Measurements from ENCODE around the gene TSPEAR.

The TSPEAR gene

DNA sequence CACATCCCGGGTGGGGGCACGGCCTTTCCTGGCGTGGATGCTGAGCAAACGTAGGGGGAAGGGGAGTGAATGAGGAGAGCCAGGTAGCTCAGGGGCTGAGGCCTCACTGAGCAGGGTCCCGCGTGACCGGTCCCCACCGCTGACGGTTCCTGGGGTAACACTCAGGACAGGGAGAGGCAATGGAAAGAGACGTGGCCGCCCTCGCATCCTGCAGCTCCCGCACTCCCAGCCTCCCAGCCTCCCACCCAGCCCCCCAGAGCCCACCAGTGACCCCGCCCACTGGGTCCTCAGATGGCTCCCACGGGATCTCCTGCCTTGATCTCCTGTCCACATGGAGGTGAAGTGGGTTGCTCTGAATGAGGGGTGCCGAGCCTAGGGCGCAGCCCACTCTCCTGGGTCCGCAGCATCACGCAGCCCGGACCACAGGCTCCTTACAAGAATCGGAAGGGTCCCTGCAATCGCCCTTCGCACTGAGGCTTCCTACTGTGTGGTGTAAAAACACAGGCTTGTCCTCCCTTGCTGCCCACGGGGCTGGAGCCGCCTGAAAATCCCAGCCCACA, 2.4 kb downstream of the TSPEAR start:
- Histone ChIP-seq H3K27ac (ENCODE audit: low read depth, low read length, poor library complexity, severe bottlenecking) (no peak overlapping the region), H2AFZ (ENCODE audit: low read length) (no peak overlapping the region), H3K9me3 (ENCODE audit: low read length) (no peaks in the 10 kb centered on the region), H4K20me1 (ENCODE audit: insufficient read depth, low read length) (no peaks in the 10 kb centered on the region), H3K9me2 (ENCODE audit: low read depth, low read length) (no peaks in the 10 kb centered on the region), H3K9ac (ENCODE audit: low read length) (no peak overlapping the region), H3K4me1 (ENCODE audit: insufficient read depth, low read length, severe bottlenecking) (no peaks in the 10 kb centered on the region), H3K27me3 (ENCODE audit: insufficient read depth, low read length) (0 out of 2 replicates have a peak, but pooled peaks cover 4% of the 10 kb centered on the region), H3K36me3 (ENCODE audit: insufficient read depth, low read length) (no peaks in the 10 kb centered on the region), H3K79me2 (ENCODE audit: insufficient read depth, low read length) (no peaks in the 10 kb centered on the region), H3K4me2 (ENCODE audit: low read length) (no peak overlapping the region), H3K4me3 (ENCODE audit: low read depth, low read length, poor library complexity, severe bottlenecking) (no peak overlapping the region), H3F3A (ENCODE audit: insufficient read depth, low read length) (no peaks in the 10 kb centered on the region)
- TF ChIP-seq, protein P1, sequence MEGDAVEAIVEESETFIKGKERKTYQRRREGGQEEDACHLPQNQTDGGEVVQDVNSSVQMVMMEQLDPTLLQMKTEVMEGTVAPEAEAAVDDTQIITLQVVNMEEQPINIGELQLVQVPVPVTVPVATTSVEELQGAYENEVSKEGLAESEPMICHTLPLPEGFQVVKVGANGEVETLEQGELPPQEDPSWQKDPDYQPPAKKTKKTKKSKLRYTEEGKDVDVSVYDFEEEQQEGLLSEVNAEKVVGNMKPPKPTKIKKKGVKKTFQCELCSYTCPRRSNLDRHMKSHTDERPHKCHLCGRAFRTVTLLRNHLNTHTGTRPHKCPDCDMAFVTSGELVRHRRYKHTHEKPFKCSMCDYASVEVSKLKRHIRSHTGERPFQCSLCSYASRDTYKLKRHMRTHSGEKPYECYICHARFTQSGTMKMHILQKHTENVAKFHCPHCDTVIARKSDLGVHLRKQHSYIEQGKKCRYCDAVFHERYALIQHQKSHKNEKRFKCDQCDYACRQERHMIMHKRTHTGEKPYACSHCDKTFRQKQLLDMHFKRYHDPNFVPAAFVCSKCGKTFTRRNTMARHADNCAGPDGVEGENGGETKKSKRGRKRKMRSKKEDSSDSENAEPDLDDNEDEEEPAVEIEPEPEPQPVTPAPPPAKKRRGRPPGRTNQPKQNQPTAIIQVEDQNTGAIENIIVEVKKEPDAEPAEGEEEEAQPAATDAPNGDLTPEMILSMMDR (IDR thresholded peaks at IDR 0.05; ENCODE audit: low read length), result no peak
- TF ChIP-seq EZH2 (IDR thresholded peaks at IDR 0.05; ENCODE audit: borderline replicate concordance, low read length), result no peak

- Histone ChIP-seq H3K4me3 (ENCODE audit: low read depth, low read length, poor library complexity, severe bottlenecking) (no peak overlapping the region), H3K9ac (ENCODE audit: low read length) (no peak overlapping the region), H3K9me2 (ENCODE audit: low read depth, low read length) (no peaks in the 10 kb centered on the region), H3K79me2 (ENCODE audit: insufficient read depth, low read length) (no peaks in the 10 kb centered on the region), H3K4me2 (ENCODE audit: low read length) (no peak overlapping the region), H3K27me3 (ENCODE audit: insufficient read depth, low read length) (0 out of 2 replicates have a peak, but pooled peaks cover 4% of the 10 kb centered on the region), H3F3A (ENCODE audit: insufficient read depth, low read length) (no peaks in the 10 kb centered on the region), H3K9me3 (ENCODE audit: low read length) (no peaks in the 10 kb centered on the region), H3K4me1 (ENCODE audit: insufficient read depth, low read length, severe bottlenecking) (no peaks in the 10 kb centered on the region), H2AFZ (ENCODE audit: low read length) (no peak overlapping the region), H4K20me1 (ENCODE audit: insufficient read depth, low read length) (no peaks in the 10 kb centered on the region), H3K27ac (ENCODE audit: low read depth, low read length, poor library complexity, severe bottlenecking) (no peak overlapping the region), H3K36me3 (ENCODE audit: insufficient read depth, low read length) (no peaks in the 10 kb centered on the region)
- TF ChIP-seq EZH2 (IDR thresholded peaks at IDR 0.05; ENCODE audit: borderline replicate concordance, low read length), result no peak
- TF ChIP-seq, protein P1 (IDR thresholded peaks at IDR 0.05; ENCODE audit: low read length), result no peak
Observed at GRCh38 chr21:44708213-44708865, 3.0 kb downstream of the TSPEAR start.

GRCh38 chr21:44706706-44707581, 4.4 kb downstream of the TSPEAR start:
- Histone ChIP-seq H4K20me1 (ENCODE audit: insufficient read depth, low read length) (no peaks in the 10 kb centered on the region), H3K4me1 (ENCODE audit: insufficient read depth, low read length, severe bottlenecking) (no peaks in the 10 kb centered on the region), H3K9ac (ENCODE audit: low read length) (no peak overlapping the region), H3K36me3 (ENCODE audit: insufficient read depth, low read length) (no peaks in the 10 kb centered on the region), H2AFZ (ENCODE audit: low read length) (no peak overlapping the region), H3K27me3 (ENCODE audit: insufficient read depth, low read length) (0 out of 2 replicates have a peak, but pooled peaks cover 4% of the 10 kb centered on the region), H3K4me2 (ENCODE audit: low read length) (no peak overlapping the region), H3K79me2 (ENCODE audit: insufficient read depth, low read length) (no peaks in the 10 kb centered on the region), H3K9me3 (ENCODE audit: low read length) (no peaks in the 10 kb centered on the region), H3K9me2 (ENCODE audit: low read depth, low read length) (no peaks in the 10 kb centered on the region), H3K27ac (ENCODE audit: low read depth, low read length, poor library complexity, severe bottlenecking) (no peak overlapping the region), H3F3A (ENCODE audit: insufficient read depth, low read length) (no peaks in the 10 kb centered on the region), H3K4me3 (ENCODE audit: low read depth, low read length, poor library complexity, severe bottlenecking) (no peak overlapping the region)
- TF ChIP-seq EZH2 (IDR thresholded peaks at IDR 0.05; ENCODE audit: borderline replicate concordance, low read length), result no peak
- TF ChIP-seq, protein P1 (IDR thresholded peaks at IDR 0.05; ENCODE audit: low read length), result no peak
